Activated CD4-positive, alpha-beta T cell treated with anti-CD3 and anti-CD28 coated beads for 48 hours (primary cell): ENCODE data around the gene RPRML.
"Not testable (repeated sequence)": the region's sequence is repeated elsewhere in the genome, so short reads cannot be mapped to it uniquely, and the experiment has no call there.

Experiments used
- DNase-seq: peaks from one replicate; pipeline ENCODE4 v3.0.0-alpha.2; 2020

The RPRML gene

GRCh38 chr17:46975287-46975686 is 3.8 kb downstream of the RPRML start:
- DNase-seq = no peak

GRCh38 chr17:46974086-46974485 is 5.0 kb downstream of the RPRML start:
- DNase-seq = no peak

- DNase-seq = no peak
Observed at GRCh38 chr17:46972346-46972745, 6.7 kb downstream of the RPRML start.

GRCh38 chr17:46971647-46972300 is 7.3 kb downstream of the RPRML start:
- DNase-seq = no peak

- no peak for DNase-seq
Observed at GRCh38 chr17:46968896-46969295, 10.2 kb downstream of the RPRML start.

GRCh38 chr17:46968224-46968834 is 10.7 kb downstream of the RPRML start:
- no peak for DNase-seq

- DNase-seq = no peak
Observed at GRCh38 chr17:46964315-46965265, 14.5 kb downstream of the RPRML start.

- DNase-seq = no peak
Observed at GRCh38 chr17:46963571-46963970, 15.5 kb downstream of the RPRML start.

- DNase-seq = no peak
Observed at GRCh38 chr17:46962374-46962790, 16.7 kb downstream of the RPRML start.

- DNase-seq = no peak
Observed at GRCh38 chr17:46960152-46960551, 18.9 kb downstream of the RPRML start.

GRCh38 chr17:46958041-46958591 is 20.9 kb downstream of the RPRML start:
- DNase-seq = no peak

- DNase-seq = not testable (repeated sequence)
Observed at GRCh38 chr17:46953191-46953590, 25.9 kb downstream of the RPRML start.

- no peak for DNase-seq
Observed at GRCh38 chr17:46952115-46952514, 26.9 kb downstream of the RPRML start.

GRCh38 chr17:46951706-46952105 is 27.3 kb downstream of the RPRML start:
- DNase-seq = no peak

- no peak for DNase-seq
Observed at GRCh38 chr17:46950997-46951621, 27.9 kb downstream of the RPRML start.

GRCh38 chr17:46950342-46950996 is 28.6 kb downstream of the RPRML start:
- DNase-seq = no peak

- no peak for DNase-seq
Observed at GRCh38 chr17:46949291-46950174, 29.5 kb downstream of the RPRML start.

- DNase-seq = no peak
Observed at GRCh38 chr17:46948544-46948943, 30.5 kb downstream of the RPRML start.

GRCh38 chr17:46947216-46947615 is 31.8 kb downstream of the RPRML start:
- DNase-seq = no peak

- no peak for DNase-seq
Observed at GRCh38 chr17:46944931-46945330, 34.1 kb downstream of the RPRML start.
